H1 (cell line): ENCODE results near the gene AGAP1. TPM values are rescaled to one million over a fixed set of nuclear protein-coding genes. Genes with fewer than 3 reads are reported as not detected.
A peak's percentile ranks its signal among the peaks of the same experiment; 100 is the strongest.

ENCODE experiments used
- CTCF ChIA-PET: fragments of 300-600 bp; sonication (Branson Sonifier 250); formaldehyde crosslinking; loops from one replicate; lab custom pipeline; 2021; ENCODE audit not compliant: partially characterized antibody; lab: Charles Lee
- POLR2A ChIA-PET: fragments of 300-600 bp; sonication (Branson Sonifier 250); formaldehyde crosslinking; loops from one replicate; lab custom pipeline; 2021; ENCODE audit warnings: inconsistent platforms; ENCODE audit not compliant: partially characterized antibody; lab: Charles Lee
- DNase-seq, 2 experiments: peaks; one replicate each; pipeline versions ENCODE4 v3.0.0 to v3.0.0-alpha.2; 2010 to 2022; ENCODE audit warnings: low spot score in 2 of 2, low read depth in 1 of 2, mixed read lengths in 1 of 2
- FAIRE-seq: peaks from 2 replicates; lab custom pipeline; 2011; peaks lifted over from hg19 to GRCh38; lab: Jason Lieb, UNC
- H2AFZ ChIP-seq: 2 replicates; pipeline ENCODE4 v1.8.1; 2012; ENCODE audit warnings: low read length, inconsistent platforms
- H2AK5ac ChIP-seq: 2 replicates; pipeline ENCODE4 v1.6.1; 2013; ENCODE audit warnings: low read depth, low read length
- H2BK120ac ChIP-seq: replicated peaks from 2 replicates; pipeline ENCODE3; 2013; ENCODE audit warnings: low read depth, low read length, inconsistent platforms
- H2BK12ac ChIP-seq: 2 replicates; pipeline ENCODE4 v1.6.1; 2013; ENCODE audit warnings: low read depth, low read length
- H2BK15ac ChIP-seq: 2 replicates; pipeline ENCODE4 v1.6.1; 2013; ENCODE audit warnings: low read length
- H2BK20ac ChIP-seq: 2 replicates; pipeline ENCODE4 v1.6.1; 2013; ENCODE audit warnings: low read length
- H2BK5ac ChIP-seq: 2 replicates; pipeline ENCODE4 v1.6.1; 2013; ENCODE audit warnings: low read depth, low read length
- H3K14ac ChIP-seq: 2 replicates; pipeline ENCODE4 v1.6.1; 2013; ENCODE audit warnings: inconsistent platforms; ENCODE audit not compliant: insufficient read length
- H3K18ac ChIP-seq: 2 replicates; pipeline ENCODE4 v1.6.1; 2013; ENCODE audit warnings: low read length; ENCODE audit errors: extremely low read depth
- H3K23ac ChIP-seq: 2 replicates; pipeline ENCODE4 v1.6.1; 2013; ENCODE audit warnings: inconsistent platforms; ENCODE audit not compliant: insufficient read length
- H3K23me2 ChIP-seq: 2 replicates; pipeline ENCODE4 v1.6.1; 2013; ENCODE audit warnings: low read depth, low read length
- H3K27ac ChIP-seq: 2 replicates; pipeline ENCODE4 v1.6.1; 2011; ENCODE audit warnings: low read depth, low read length, inconsistent platforms
- H3K27me3 ChIP-seq, 4 experiments: replicated peaks in 1 of 4; 1 replicate in 1 of 4; 2 replicates in 3 of 4; pipeline versions ENCODE4 v1.6.1 to v1.8.1; 2011 to 2013; ENCODE audit warnings: low read length in 3 of 4, mild to moderate bottlenecking in 3 of 4, inconsistent platforms in 2 of 4, mixed read lengths in 2 of 4, moderate library complexity in 1 of 4; ENCODE audit not compliant: control insufficient read depth in 3 of 4, insufficient read depth in 3 of 4; ENCODE audit errors: extremely low read depth in 1 of 4
- H3K36me3 ChIP-seq, 4 experiments: 2 replicates each; pipeline versions ENCODE4 v1.6.1 to v1.8.1; 2011 to 2013; ENCODE audit warnings: mild to moderate bottlenecking in 4 of 4, low read length in 3 of 4, moderate library complexity in 2 of 4, control low read depth in 1 of 4, inconsistent platforms in 1 of 4; ENCODE audit not compliant: insufficient read depth in 4 of 4, control insufficient read depth in 2 of 4
- H3K4ac ChIP-seq: replicated peaks from 2 replicates; pipeline ENCODE3; 2013; ENCODE audit warnings: low read length, low read depth, mixed read lengths, inconsistent platforms; ENCODE audit not compliant: insufficient read length
- H3K4me1 ChIP-seq, 4 experiments: replicated peaks in 1 of 4; 1 replicate in 1 of 4; 2 replicates in 3 of 4; pipeline versions ENCODE4 v1.6.1 to v1.8.1; 2011 to 2013; ENCODE audit warnings: low read length in 3 of 4, inconsistent platforms in 2 of 4, mixed read lengths in 1 of 4; ENCODE audit not compliant: insufficient read depth in 4 of 4, control insufficient read depth in 3 of 4
- H3K4me2 ChIP-seq, 2 experiments: 2 replicates each; pipeline versions ENCODE4 v1.6.1 to v1.8.1; 2011 to 2013; ENCODE audit warnings: low read depth in 2 of 2, low read length in 2 of 2, control low read depth in 1 of 2, inconsistent platforms in 1 of 2, mild to moderate bottlenecking in 1 of 2; ENCODE audit not compliant: insufficient read depth in 1 of 2
- H3K4me3 ChIP-seq, 4 experiments: fragments of 200-600, 300-600 bp in 1 of 4; sonication (generic), shearing (Covaris generic), sonication (Bioruptor Twin) in 1 of 4; 2 replicates each; pipeline versions ENCODE4 v1.5.1 to v1.8.1; 2011 to 2016; ENCODE audit warnings: low read length in 4 of 4, low read depth in 3 of 4, control low read depth in 2 of 4, inconsistent platforms in 2 of 4, mild to moderate bottlenecking in 2 of 4, mixed read lengths in 1 of 4, moderate library complexity in 1 of 4; ENCODE audit not compliant: insufficient read depth in 2 of 4; ENCODE audit errors: extremely low read depth in 1 of 4
- H3K56ac ChIP-seq: replicated peaks from 2 replicates; pipeline ENCODE3; 2013; ENCODE audit warnings: low read depth, mild to moderate bottlenecking, mixed read lengths, low read length, inconsistent platforms; ENCODE audit not compliant: insufficient read length
- H3K79me1 ChIP-seq: 2 replicates; pipeline ENCODE4 v1.6.1; 2013; ENCODE audit warnings: low read depth, low read length, control low read depth
- H3K79me2 ChIP-seq, 2 experiments: 2 replicates each; pipeline versions ENCODE4 v1.6.1 to v1.8.1; 2012 to 2013; ENCODE audit warnings: low read length in 2 of 2, mild to moderate bottlenecking in 2 of 2, inconsistent platforms in 1 of 2; ENCODE audit not compliant: insufficient read depth in 2 of 2, control insufficient read depth in 1 of 2
- H3K9ac ChIP-seq, 4 experiments: replicated peaks in 1 of 4; 1 replicate in 1 of 4; 2 replicates in 3 of 4; pipeline versions ENCODE4 v1.6.1 to v1.8.1; 2011 to 2013; ENCODE audit warnings: low read depth in 3 of 4, low read length in 3 of 4, control low read depth in 2 of 4, mild to moderate bottlenecking in 2 of 4, moderate library complexity in 2 of 4, inconsistent platforms in 1 of 4; ENCODE audit errors: extremely low read depth in 1 of 4
- H3K9me3 ChIP-seq, 2 experiments: 2 replicates each; pipeline versions ENCODE4 v1.6.1 to v1.8.1; 2012 to 2013; ENCODE audit warnings: mild to moderate bottlenecking in 2 of 2, moderate library complexity in 2 of 2, control low read depth in 1 of 2, inconsistent platforms in 1 of 2, low read depth in 1 of 2, low read length in 1 of 2, mixed read lengths in 1 of 2; ENCODE audit not compliant: insufficient read depth in 2 of 2
- H4K20me1 ChIP-seq, 2 experiments: replicated peaks in 1 of 2; 2 replicates each; pipeline versions ENCODE3 to v1.8.1; 2011 to 2013; ENCODE audit warnings: inconsistent platforms in 2 of 2, low read length in 2 of 2, mild to moderate bottlenecking in 1 of 2; ENCODE audit not compliant: insufficient read depth in 2 of 2, control insufficient read depth in 1 of 2
- H4K5ac ChIP-seq: 2 replicates; pipeline ENCODE4 v1.6.1; 2013; ENCODE audit warnings: low read length, low read depth, mixed read lengths, inconsistent platforms; ENCODE audit not compliant: insufficient read length
- H4K8ac ChIP-seq: 2 replicates; pipeline ENCODE4 v1.8.0; 2013; ENCODE audit warnings: mild to moderate bottlenecking, moderate library complexity, low read length, inconsistent platforms; ENCODE audit not compliant: insufficient read depth; ENCODE audit errors: extremely low read depth
- H4K91ac ChIP-seq: replicated peaks from 2 replicates; pipeline ENCODE3; 2013; ENCODE audit warnings: low read length, mixed read lengths, inconsistent platforms; ENCODE audit not compliant: insufficient read length
- RBBP5 ChIP-seq: IDR thresholded peaks from 2 replicates; pipeline ENCODE4 v1.7.1; 2012; ENCODE audit warnings: low read depth, mild to moderate bottlenecking, inconsistent platforms, low read length, moderate library complexity, borderline replicate concordance
- WGBS, 2 experiments: shearing (Covaris generic) in 1 of 2; methylation state at CpG; one replicate each; pipeline versions ENCODE4 v1.1.6 to v1.1.7; 2013 to 2015; ENCODE audit warnings: low lambda C conversion rate in 2 of 2, mixed read lengths in 2 of 2, inconsistent platforms in 1 of 2, low coverage in 1 of 2, missing lambda C conversion rate in 1 of 2; ENCODE audit not compliant: insufficient replicate concordance in 2 of 2, insufficient coverage in 1 of 2, insufficient read length in 1 of 2; ENCODE audit errors: extremely low coverage in 1 of 2, missing lambda C conversion rate in 1 of 2; 5-methylcytosine and 5-hydroxymethylcytosine counted together
- polyA plus RNA-seq, 7 experiments: library from polyadenylated mRNA; depleted of rRNA in 3 of 7; stranded (reverse) in 5 of 7; unstranded in 2 of 7; fragments of >200 nt in 5 of 7; fragments of 200-250 nt in 2 of 7; gene quantifications; 1 replicate in 5 of 7; 2 replicates in 1 of 7; 4 replicates in 1 of 7; pipeline versions ENCODE4 v1.2.1 to v1.2.3, GENCODE V29; 2011 to 2013; ENCODE audit warnings: missing spikeins in 2 of 7, mixed read lengths in 2 of 7
- total RNA-seq: library from RNA; stranded (reverse); fragmentation: NEBNext Ultra II Directional; extraction: Animal tissue kit (Norgen Biotek cat#: 25700); gene quantifications from 2 replicates; pipeline ENCODE4 v1.2.1, GENCODE V29; 2021

The AGAP1 gene
- total and polyA plus RNA-seq, 2 of the 8 experiments (the other 6 are each of a cell fraction or from before 2014, with no cell fraction given): 18.1 to 39.4 TPM

DNA sequence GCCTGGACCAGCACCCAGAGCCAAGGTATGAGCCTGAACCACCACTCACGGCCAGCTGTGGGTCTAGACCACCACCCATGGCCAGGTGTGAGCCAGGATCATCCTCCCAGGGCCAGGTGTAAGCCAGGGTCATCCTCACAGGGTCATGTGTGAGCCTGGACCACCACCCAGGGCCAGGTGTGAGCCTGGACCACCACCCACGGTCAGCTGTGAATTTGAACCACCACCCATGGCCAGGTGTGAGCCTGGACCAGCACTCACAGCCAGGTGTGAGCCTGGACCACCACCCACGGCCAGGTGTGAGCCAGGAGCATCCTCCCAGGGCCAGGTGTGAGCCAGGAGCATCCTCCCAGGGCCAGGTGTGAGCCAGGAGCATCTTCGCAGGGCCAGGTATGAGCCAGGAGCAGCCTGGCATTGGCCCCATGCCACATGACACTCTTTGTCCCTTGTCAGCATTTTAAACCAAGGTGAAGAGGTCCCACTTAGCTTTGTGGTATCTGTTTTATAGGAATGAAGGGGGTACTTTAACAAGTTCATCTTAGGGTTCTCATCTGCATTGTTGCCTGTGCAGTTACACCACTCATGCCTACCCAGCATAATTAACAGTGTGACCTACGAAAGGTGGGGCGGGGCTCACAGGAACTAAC lies 71.2 kb downstream of the AGAP1 start:
- Histone ChIP-seq H3K9me3 (peaks cover 9 to 11% of the 10 kb centered on the region in 2 experiments; a peak in 3 of 4 replicates), H3K56ac (no peak overlapping the region), H2BK12ac (no peak overlapping the region), H3K36me3 (peaks cover 0 to 4% (median 0%) of the 10 kb centered on the region in 4 experiments; a peak in 2 of 8 replicates), H2BK20ac (no peak overlapping the region), H2BK5ac (no peak overlapping the region), H3K14ac (no peak overlapping the region), H3K4me1 (peaks cover 0 to 8% (median under 1%) of the 10 kb centered on the region in 4 experiments; a peak in 4 of 7 replicates), H3K27me3 (no peaks in the 10 kb centered on the region), H2BK120ac (no peak overlapping the region), H4K20me1 (peaks cover 8 to 11% of the 10 kb centered on the region in 2 experiments), H4K5ac (no peak overlapping the region), H4K8ac (peak overlapping the region; percentile 8; the same call in 1 of the 2 replicates), H3K27ac (no peak overlapping the region), H2AK5ac (no peak overlapping the region), H2BK15ac (no peak overlapping the region), H3K4me3 (no peak overlapping the region), H3K23me2 (no peaks in the 10 kb centered on the region), H3K4ac (no peak overlapping the region), H4K91ac (no peak overlapping the region), H3K79me2 (peaks cover 4 to 84% of the 10 kb centered on the region in 2 experiments), H3K79me1 (peaks cover 20% of the 10 kb centered on the region), H3K18ac (no peak overlapping the region; the same call in 1 of the 2 replicates), H3K4me2 (no peak overlapping the region), H3K9ac (no peak overlapping the region), H2AFZ (no peak overlapping the region), H3K23ac (no peak overlapping the region)
- 86% methylated on average over 6 of the region's 6 CpGs; no CpG with 5 or more reads in 1 of the 2 experiments for WGBS, 2 experiments
- TF ChIP-seq RBBP5: no peak
- ChIA-PET CTCF (interaction anchor here (1.2 to 4.6 kb wide), 2 partner anchors 13 to 25 kb away, joined by 3 to 28 read pairs; no protein-coding TSS in a partner anchor), POLR2A (interaction anchor here (1.4 kb wide), 1 partner anchor 14 kb away, joined by 5 read pairs; no protein-coding TSS in a partner anchor)
- FAIRE-seq: no peak
- no peak for DNase-seq
